GM15510 (cell line): Measurements from ENCODE around the gene TP53I13.

ENCODE experiments used
- POLR2A ChIP-seq: IDR thresholded peaks from 3 replicates; pipeline ENCODE4 v1.6.1; 2011; ENCODE audit warnings: borderline replicate concordance; ENCODE audit not compliant: insufficient read length; ENCODE audit errors: extremely low read depth

TP53I13 gene

GRCh38 chr17:29583324-29584248 lies 15.1 kb downstream of the TP53I13 start:
- no peak for TF ChIP-seq POLR2A

DNA sequence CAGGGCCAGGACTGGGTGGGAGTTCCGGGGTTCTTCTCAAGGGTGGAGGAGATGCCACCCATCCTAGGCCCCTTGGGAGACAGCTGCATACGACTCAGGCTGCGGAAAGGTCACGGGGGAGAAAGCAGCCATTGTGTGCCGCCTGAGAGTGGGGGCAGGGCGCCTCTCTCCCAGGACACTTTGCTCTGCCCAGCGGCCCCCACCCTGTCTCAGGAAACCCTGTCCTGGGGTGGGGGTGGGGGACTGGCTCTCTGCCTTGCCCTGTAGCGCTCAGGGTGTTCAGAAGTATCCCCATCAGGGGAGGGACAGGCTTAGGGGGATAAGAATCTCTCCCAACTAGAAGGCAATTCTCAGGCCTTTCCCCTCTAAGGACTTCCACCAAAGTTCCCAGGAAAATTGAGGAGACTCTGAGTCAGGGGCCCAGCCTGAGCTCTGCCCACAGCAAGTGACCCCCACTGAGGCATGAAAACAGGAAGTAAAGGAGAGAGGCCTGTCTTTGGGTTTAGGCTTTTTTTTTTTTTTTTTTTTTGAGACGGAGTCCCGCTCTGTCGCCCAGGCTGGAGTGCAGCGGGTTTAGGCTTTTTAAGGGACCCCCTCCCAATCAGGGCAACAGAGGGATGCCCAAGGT lies 16.1 kb downstream of the TP53I13 start:
- TF ChIP-seq POLR2A, result no peak

DNA sequence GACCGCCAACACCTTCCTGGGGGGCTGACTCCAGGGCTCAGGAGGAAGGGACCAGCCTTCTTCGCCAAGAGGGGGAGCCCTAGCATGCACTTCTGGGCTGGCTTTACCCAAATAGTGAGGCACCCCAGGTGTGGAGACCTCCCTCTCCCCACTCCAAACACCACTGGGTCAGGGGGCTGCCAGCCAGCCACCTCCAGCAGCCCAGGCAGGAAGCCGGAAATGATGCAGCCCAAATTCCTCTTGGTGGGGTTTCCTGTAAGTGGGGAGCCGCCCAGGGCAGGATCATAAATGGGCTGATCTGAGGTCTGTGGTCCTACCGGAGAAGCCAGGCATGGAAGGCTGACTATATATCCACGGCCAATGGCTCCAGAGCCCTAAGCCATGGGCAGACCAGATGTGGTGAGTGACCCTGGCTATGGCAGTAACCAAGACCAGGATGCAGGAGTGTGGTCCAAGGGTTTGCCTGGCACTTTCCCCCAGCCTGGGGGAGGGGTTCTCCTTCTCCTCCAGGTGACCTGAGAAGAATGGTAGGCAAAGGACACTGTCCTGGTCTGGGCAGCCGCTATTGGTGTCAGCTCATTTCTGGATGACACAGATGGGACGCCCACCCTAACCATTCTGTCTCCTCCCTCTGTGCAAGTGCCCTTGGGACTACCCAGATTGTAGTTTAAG lies 16.7 kb downstream of the TP53I13 start:
- TF ChIP-seq POLR2A, result no peak

DNA sequence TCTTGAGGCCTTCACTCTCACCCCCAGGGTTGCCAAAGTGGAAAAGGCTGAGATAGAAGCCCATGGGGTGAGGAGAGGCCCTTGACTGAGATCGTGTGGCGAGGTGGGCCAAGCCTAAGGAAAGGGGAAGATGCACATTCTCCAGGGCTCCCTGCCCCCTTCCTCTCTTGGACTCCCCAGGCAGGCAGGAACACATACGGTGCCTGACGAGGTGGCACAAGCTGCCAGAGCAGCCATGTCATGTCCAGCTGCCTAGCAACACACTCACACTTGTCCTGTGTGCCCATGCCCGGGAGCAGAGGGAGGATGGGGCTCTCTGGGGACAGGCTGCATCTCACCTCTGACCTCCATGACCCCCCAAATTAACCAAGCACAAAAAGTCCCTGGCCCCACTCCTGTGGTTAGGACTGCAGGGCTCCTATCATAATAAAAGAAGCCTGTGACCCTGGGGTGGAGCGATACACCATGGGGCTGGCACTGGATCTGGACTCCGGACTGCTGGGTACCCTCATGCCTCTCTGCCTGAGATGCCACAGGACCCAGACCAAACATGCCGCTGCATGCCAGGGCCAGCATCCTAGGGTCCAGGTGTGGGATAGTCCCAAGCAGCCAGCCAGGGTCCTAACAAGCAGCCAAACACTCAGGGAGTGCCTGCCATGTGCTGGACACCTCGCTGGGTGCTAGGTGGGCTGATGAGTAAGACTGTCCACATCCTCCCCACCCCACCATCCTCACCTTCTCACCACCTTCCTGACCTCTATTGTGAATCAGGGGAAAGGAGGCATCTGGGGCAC lies 18.4 kb downstream of the TP53I13 start:
- no peak for TF ChIP-seq POLR2A

- TF ChIP-seq POLR2A, result no peak
Observed at GRCh38 chr17:29587591-29587990, 19.1 kb downstream of the TP53I13 start.

DNA sequence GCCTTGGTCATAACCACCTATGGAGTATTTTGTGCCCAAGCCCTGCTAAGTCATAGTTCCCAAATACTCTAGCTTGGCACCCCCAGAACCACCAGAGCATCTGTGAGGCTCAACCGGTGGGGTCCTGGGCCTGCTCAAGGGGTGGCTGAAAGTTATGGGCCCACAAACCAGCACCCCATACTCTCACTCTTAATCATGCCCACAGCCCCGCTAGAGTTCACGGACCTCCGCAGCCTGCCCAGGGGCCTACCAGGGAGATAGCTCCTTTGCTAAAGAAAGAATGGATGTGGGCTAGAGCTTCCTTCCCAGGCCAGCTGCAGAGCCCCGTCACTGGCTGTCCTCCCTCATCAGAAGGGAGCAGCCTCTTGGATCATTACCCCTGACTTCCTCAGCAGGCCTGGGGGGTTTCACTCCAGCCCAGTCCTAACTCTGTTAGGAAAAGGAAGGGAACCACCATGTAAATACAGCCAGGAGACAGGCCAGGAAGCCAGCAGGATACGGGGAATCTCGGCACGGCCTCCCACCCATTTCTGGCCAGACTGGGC lies 19.6 kb downstream of the TP53I13 start:
- TF ChIP-seq POLR2A, result no peak

GRCh38 chr17:29588562-29589411 lies 20.3 kb downstream of the TP53I13 start:
- TF ChIP-seq POLR2A, result no peak

- TF ChIP-seq POLR2A, result peak; percentile 70
Observed at GRCh38 chr17:29589524-29590410, 21.3 kb downstream of the TP53I13 start, which contains the start of gene GIT1. TSS of gene GIT1 (minus strand) at chr17:29589648. CDS start at chr17:29589378, 270 bp downstream.

DNA sequence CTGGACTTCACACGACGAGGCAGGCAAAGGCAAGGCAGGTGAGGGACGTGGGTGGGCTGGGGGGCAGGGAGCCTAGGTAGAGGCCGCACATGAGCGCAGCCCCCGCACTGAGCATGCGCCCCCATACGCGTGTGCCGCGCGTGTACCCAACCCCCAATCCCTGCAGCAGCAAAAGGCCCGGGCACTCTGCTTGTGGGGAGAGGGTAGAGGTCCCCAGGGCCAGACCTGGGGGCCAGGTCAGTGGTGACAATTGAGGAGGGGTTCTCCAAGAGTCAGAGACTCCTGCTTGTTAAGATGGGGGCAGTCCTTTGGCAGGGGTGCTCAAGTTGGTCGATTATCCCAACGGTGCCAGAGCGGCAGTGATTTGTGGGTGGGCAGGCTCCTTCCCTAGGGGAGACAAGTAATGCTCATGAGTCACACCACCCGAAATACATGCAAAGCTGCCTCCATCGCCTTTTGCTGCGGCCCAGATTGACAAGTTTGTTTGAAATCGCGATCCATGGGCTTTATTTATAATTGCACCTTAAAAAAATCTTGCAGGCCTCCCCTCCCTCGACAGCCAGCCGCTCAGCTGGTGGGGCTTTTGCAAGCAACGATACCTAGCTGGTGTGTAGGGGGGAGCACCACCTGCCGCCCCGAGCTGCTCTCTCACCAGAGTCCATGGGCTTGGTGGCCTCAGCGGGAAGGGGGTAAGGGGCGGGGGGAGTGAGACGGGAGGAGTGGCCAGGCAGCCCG lies 22.1 kb downstream of the TP53I13 start:
- TF ChIP-seq POLR2A, result no peak

DNA sequence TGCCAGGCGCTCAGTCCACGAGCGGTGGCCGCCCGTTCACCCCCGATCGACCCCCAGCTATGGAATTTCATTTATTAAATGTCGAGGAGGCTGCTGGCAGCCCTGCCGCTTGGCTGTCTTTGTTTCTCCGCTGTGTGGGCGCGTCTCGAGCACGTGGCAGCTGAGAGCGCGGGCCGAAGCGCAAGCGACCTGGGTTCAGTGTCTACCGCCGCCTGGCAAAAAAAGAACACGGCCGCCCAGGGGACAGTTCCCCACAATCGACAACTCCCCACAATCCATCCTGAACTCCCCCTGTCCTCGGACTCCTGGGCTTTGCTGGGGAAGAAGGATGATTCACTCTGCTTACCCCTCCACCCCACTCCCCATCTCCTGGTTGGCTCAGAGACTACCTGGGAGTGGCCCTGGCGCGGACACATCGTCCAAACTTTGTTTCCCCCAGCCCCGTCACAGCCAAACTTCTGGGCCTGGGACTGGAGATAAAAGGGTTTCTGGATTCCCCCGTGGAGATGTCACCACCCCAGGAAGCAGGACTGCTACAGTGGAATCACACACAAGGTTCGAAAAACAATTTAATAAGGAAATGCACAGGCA lies 22.7 kb downstream of the TP53I13 start:
- TF ChIP-seq POLR2A, result no peak
